ENCODE results near the gene JKAMP.
A peak's percentile ranks its signal among the peaks of the same experiment; 100 is the strongest.

Gene JKAMP

GRCh38 chr14:59492384-59492783 is 8.1 kb downstream of the JKAMP start:
- TF ChIP-seq, protein P1, sequence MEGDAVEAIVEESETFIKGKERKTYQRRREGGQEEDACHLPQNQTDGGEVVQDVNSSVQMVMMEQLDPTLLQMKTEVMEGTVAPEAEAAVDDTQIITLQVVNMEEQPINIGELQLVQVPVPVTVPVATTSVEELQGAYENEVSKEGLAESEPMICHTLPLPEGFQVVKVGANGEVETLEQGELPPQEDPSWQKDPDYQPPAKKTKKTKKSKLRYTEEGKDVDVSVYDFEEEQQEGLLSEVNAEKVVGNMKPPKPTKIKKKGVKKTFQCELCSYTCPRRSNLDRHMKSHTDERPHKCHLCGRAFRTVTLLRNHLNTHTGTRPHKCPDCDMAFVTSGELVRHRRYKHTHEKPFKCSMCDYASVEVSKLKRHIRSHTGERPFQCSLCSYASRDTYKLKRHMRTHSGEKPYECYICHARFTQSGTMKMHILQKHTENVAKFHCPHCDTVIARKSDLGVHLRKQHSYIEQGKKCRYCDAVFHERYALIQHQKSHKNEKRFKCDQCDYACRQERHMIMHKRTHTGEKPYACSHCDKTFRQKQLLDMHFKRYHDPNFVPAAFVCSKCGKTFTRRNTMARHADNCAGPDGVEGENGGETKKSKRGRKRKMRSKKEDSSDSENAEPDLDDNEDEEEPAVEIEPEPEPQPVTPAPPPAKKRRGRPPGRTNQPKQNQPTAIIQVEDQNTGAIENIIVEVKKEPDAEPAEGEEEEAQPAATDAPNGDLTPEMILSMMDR (conservative IDR thresholded peaks at IDR 0.05; ENCODE audit: low read depth, low read length), result no peak
- H3K4me3 ChIP-seq (ENCODE audit: low read depth, low read length), result no peak overlapping the region
- DNase-seq (ENCODE audit: low read depth), result no peak

DNA sequence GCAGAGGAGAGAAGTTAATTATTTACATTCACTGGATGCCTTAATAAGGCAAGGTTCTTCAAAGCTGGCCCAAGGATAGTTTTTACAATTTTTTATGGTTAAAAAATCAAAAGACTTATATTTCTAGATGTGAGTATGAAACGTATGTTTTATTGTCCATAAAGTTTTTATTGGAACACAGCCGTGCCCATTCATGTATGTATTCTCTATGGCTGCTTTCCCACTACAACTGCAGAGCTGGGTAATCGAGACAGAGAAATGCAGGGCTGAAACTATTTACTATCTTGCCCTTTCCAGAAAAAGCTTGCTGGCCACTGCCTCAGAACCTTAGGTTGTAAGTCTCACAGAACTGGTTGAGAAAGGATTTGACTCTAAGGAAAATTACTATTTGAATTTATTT is 16.4 kb downstream of the JKAMP start:
- H3K4me3 ChIP-seq (ENCODE audit: low read depth, low read length), result no peak overlapping the region
- TF ChIP-seq, protein P1 (conservative IDR thresholded peaks at IDR 0.05; ENCODE audit: low read depth, low read length), result no peak
- DNase-seq (ENCODE audit: low read depth), result no peak

GRCh38 chr14:59503256-59503655 is 18.9 kb downstream of the JKAMP start:
- H3K4me3 ChIP-seq (ENCODE audit: low read depth, low read length), result no peak overlapping the region
- TF ChIP-seq, protein P1 (conservative IDR thresholded peaks at IDR 0.05; ENCODE audit: low read depth, low read length), result no peak
- no peak for DNase-seq (ENCODE audit: low read depth)

- TF ChIP-seq, protein P1 (conservative IDR thresholded peaks at IDR 0.05; ENCODE audit: low read depth, low read length), result peak; percentile 99
These were observed 22.9 kb downstream of the JKAMP start for GRCh38 chr14:59507063-59507751.

DNA sequence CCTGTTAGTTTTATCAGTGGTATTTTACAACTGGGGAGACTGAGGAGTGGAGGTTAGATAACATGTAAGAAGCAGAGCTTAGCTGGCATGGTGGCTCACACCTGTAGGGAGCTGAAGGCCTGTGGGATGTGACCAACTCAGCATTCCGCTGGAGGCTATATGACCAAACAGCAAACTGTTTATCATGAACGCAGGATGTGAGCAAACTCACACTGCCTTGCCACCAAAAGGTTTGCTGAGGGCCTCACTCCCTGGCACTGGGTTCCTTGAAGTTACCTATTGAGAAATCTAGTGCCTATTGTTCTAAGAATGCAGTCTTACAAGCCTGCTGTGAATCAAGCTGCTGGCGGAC is 23.4 kb downstream of the JKAMP start:
- H3K4me3 ChIP-seq (ENCODE audit: low read depth, low read length), result no peak overlapping the region
- no peak for DNase-seq (ENCODE audit: low read depth)
- TF ChIP-seq, protein P1 (conservative IDR thresholded peaks at IDR 0.05; ENCODE audit: low read depth, low read length), result no peak

More at GRCh38 chr14:59507063-59507751, 22.9 kb downstream of the JKAMP start:
- peak; percentile 82 for DNase-seq (ENCODE audit: low read depth)
- no peak overlapping the region for H3K4me3 ChIP-seq (ENCODE audit: low read depth, low read length)

DNA sequence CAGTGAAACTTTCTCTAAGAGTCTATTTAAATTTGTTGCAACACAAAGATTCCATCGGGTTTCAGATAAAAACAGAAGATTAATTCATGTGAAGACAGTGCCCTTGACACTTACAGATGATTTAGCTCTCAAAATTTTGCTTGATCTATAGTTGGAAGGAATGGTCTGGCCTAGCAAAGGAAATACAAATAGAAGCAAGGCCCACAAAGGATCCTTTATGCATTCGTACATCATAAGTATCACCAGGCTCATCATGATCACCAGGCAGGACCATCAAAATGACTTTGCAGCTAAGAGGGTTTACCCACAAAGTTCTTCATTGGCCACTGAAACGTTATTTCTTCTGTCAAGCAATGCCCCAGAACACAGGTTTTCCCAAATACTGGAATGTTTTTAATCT is 24.8 kb downstream of the JKAMP start:
- no peak overlapping the region for H3K4me3 ChIP-seq (ENCODE audit: low read depth, low read length)

More for the DNA sequence above, 24.8 kb downstream of the JKAMP start:
- TF ChIP-seq, protein P1 (conservative IDR thresholded peaks at IDR 0.05; ENCODE audit: low read depth, low read length), result no peak
- DNase-seq (ENCODE audit: low read depth), result no peak

Data from choroid plexus epithelial cell (primary cell).